Stimulated activated naive CD8-positive, alpha-beta T cell treated with anti-CD3 and anti-CD28 coated beads, Interleukin-15, Interleukin-2, amounts not matched to agents 100 U/mL and 50 U/mL, for 24 hours (primary cell): ENCODE data around the gene PRDM2.

Experiments
- ATAC-seq: fragments of 150-1000 bp; cut with Tn5 transposase; one replicate; pipeline ENCODE4 v1.10.0; 2021
- DNase-seq: peaks from one replicate; pipeline ENCODE4 v3.0.0; 2021

The PRDM2 gene

DNA sequence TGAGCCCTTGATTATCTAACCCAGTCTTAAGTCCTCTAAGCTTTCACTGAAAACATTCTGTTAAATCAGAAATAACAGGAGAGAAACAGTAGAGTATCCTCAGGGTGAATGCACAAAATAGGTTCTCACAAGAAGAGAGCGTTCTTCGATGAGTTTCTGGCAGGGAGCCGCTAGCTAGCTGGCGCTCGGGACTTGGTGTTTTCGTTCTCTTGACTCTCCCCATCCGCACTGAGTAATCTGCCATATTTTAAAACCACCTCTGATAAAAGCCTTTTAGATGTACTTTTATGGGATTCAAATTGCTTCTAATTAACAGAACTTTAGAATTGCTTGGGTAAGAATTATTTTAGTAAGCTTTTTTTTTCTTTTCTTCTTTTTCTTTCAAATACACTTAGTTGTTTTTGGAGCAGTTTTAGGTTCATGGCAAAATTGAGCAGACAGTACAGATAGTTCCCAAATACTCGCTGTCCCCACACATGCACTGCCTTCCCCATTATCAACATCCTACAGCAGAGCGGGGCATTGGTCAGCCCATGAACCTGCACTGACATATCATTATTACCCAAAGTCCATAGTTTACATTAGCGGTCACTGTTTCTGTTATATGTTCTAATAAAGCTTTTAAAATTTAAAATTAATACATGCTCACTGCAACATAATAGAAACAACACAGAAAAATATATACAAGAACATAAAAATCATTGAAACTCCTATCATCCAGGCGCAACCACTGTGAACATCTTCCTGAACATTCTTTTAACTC, 35.4 kb downstream of the PRDM2 start:
- no peak for DNase-seq
- no peak for ATAC-seq

DNA sequence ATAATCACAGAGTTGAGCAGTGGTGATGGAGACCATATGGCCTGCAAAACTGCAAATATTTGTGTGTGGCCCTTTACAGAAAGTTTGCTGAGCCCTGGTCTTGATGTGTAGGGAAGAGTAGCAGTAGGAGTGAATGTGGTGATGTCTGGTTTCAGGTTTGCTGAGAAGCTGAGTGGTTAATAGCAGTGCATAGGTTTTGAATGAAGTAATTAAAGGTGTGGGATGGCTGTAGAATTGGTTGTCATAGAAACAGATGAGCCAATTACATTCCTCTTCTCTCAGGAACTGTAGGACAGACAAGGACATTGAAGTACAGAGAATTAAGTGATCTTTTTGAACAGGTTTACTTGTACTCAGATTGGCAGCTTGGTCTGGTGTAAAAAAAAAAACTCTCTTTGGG, 37.4 kb downstream of the PRDM2 start:
- DNase-seq (no peak), ATAC-seq (peak; percentile 74)

- DNase-seq: no peak
- no peak for ATAC-seq
Measured at GRCh38 chr1:13746342-13746741, 46.4 kb downstream of the PRDM2 start.

DNA sequence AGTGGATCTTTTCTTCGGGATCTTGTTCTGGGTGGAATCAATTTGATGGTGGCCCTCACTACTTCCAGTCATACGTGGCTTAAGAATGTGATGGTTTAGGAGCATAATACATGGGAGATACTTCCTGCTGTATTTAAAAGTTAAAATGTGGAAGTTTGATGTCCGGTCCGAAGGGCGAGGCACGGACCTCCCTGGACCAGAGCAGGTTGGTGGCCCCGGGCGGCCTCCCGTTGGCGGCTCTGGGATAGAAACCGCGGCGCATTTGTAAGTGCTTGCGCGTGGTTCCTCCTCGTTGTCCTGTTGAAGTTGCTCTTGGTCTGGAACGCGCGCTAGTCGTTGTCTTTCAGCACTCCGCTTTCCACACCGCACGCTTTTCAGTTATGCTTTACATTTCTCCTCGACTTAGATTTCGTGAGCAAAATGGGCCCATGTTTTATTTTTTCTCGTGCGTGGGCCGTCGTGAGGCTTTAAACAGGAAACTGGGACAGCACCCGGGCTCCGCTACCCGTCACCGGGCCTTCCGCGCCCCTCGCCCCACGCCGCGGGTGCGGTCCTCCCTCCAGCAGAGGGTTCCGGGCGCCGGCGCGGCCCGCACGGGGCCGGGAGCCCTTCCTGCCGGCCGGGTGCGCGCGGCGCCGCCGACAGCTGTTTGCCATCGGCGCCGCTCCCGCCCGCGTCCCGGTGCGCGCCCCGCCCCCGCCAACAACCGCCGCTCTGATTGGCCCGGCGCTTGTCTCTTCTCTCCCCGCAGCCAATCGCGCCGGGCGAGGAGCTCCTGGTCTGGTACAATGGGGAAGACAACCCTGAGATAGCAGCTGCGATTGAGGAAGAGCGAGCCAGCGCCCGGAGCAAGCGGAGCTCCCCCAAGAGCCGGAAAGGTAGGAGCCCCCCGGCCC, 48.9 kb downstream of the PRDM2 start:
- ATAC-seq (peak; percentile 96), DNase-seq (peak; percentile 95)

DNA sequence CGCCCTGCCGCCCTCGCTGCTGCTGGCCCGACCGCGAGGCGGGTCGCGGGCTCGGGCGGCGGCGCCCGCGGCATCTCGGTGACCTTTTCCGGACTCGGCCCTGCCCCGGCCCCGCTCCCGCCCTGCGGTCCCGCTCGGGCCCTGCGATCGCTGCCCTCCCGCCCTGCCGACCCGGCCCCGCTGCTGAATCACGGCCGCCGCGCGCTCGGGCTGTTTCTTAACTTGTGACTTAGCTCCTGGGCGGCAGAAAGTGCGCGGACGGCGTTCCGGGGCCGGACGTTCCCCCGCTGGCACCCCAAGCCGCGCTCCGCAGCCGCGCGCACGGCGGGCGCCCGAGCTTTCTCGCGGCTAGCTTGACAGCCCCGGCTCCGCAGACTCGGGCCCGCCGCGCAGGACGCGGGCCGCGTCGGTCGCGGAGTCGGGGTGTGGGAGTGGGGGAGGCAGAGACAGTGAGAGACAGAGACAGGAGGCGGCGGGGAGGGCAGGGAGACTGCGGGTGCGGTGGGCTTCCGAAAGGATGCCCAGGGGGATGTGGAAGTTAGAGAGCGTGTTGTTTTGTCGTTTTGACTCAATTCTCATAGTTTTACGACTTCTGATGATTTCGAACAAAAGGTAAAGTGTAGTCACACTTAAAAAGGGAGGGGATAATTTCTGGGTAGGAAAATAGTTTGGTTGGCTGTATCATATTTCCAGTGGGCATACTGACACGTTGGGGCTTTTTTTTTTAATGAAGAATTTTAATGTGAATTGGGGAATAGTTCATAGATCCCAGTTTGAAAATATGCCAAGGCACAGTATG, 49.8 kb downstream of the PRDM2 start:
- DNase-seq: peak; percentile 62
- ATAC-seq: peak; percentile 55

DNA sequence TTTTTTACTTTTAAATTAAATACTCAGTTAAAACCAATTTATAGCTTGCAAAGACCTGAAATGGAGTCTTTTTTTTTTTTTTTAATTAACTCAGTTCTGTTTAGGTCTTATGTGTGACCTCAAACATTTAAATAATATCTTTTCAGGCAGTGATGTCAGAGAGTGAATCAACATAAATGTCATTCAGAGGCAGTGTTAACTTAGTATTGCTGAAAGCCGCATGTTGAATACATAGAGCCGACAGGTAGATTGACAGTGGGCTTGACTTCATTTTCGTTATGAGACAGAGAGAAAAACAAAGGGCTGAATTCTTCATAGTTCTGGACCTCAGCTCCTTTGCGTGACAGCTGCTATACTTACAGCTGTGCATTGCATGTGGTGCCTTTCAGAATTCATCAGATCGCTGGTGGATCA, 51.5 kb downstream of the PRDM2 start:
- ATAC-seq: no peak
- DNase-seq: no peak

- ATAC-seq (no peak), DNase-seq (no peak)
Measured at GRCh38 chr1:13751985-13752384, 52.0 kb downstream of the PRDM2 start.

DNA sequence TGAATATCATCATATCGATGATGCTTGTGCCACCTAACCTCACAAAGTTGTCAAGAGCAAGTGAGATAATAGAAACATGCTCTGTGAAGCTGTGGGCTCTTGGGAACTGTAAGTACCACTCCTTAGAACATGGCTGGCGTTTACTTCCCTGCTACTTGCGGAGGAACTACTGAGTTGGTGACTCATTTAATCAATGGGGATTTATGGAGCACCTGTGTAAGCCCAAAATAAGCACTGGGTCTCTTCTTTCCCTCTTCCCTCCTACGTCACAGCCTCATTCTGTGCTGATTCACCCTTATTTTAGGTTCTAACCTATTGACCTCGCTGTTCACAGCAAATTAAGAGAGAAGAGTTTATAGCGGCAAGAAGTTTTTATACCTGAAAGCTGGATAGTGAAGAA, 52.9 kb downstream of the PRDM2 start:
- DNase-seq (no peak), ATAC-seq (no peak)

GRCh38 chr1:13753636-13754402, 53.8 kb downstream of the PRDM2 start:
- DNase-seq (no peak), ATAC-seq (no peak)

- ATAC-seq: no peak
Measured at GRCh38 chr1:13754510-13755103, 54.6 kb downstream of the PRDM2 start.

DNA sequence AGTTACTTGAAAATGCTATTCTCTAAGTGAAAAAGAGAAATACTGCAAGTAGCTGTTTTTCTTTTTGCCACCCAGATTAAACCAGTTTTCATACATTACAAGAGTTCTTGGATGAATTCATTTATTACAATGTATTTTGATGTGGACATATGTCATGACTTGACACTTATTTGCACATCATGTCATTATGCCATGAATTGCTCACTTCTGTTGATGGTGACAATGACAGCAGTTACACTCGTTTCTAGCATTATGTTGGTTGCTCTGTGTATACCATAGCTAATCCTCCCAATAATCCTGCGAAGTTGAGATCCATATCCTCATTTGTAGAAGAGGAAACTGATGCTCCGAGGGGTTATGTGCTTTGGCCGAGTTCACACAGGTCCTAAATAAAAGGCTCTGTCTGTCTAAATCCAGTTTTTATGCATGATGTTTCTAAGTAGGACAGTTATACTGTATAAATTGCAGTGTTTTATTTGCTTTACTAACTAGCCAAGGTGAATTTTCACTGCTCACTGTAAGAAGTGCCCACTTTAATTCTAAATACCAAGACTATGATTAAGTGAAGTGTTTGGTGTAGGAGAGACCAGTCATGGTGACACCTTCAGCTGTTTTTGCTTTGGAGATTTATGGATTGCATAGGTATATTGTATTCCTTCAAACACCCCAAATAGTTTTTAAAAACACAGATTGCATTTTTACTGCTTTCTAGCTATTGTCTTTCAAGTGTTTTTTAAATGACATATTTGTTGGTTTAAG, 56.7 kb downstream of the PRDM2 start:
- DNase-seq (no peak), ATAC-seq (no peak)

More at GRCh38 chr1:13754510-13755103, 54.6 kb downstream of the PRDM2 start:
- DNase-seq: no peak

DNA sequence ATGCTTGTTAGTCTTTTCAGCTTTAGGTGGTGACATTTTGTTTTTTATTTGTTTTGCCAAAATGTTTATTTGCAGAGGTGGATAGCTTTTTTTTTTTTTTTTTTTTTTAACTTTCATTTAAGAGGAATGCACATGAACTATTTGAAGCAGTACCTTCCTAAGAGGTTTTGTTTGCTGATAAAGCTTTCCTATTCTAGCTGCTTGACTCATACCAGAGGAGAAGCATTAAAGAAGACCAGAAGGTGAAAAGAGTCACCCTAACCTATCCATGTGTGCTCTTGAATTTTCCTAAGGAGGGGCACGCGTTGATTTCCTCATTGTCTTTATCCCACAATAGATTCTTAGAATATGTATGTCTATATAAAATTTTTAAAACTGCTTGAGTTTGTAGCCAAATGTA, 57.7 kb downstream of the PRDM2 start:
- DNase-seq: no peak
- no peak for ATAC-seq

DNA sequence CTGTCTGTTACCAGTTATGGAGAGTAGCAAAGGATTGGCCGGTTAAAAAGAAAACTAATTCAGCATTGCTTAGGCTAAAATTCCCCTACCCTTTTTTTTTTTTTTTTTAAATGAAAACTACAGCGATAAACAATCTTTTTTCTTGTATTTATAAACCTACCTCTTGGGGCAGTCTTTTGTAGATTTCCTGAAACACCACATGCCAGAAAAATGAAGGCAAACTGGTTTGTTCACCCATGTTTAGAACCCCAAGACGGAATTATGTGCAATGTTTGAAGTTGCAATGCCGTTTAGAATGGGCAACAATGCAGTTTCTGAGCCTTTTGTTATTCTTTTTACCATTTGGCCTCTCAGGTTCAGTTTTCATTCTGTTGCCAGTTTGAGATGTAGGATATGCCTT, 59.1 kb downstream of the PRDM2 start:
- no peak for ATAC-seq
- no peak for DNase-seq

GRCh38 chr1:13760340-13760739, 60.4 kb downstream of the PRDM2 start:
- ATAC-seq: no peak
- DNase-seq: no peak

DNA sequence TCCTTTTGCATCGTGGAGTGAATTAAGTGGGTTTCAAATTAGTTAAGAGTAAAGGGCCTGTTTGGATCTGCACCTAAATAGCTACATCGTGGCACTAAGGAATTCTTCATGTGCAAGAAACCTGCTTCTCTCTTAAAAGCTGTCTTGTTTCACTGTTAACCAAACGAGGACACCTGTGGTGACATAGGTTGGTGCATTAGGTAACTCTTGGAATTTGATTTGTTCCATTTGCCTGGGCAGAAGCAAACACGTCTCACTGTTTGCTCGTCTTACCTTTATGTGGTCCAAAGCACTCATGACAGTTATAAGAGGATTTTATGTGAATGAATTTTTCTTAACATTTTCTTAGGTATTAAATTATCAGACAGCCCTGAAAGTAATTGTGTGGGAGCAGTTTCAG, 60.9 kb downstream of the PRDM2 start:
- ATAC-seq: no peak
- DNase-seq: no peak

- DNase-seq (no peak), ATAC-seq (no peak)
Measured at GRCh38 chr1:13761883-13762282, 61.9 kb downstream of the PRDM2 start.

- no peak for DNase-seq
- no peak for ATAC-seq
Measured at GRCh38 chr1:13762642-13763041, 62.7 kb downstream of the PRDM2 start.

DNA sequence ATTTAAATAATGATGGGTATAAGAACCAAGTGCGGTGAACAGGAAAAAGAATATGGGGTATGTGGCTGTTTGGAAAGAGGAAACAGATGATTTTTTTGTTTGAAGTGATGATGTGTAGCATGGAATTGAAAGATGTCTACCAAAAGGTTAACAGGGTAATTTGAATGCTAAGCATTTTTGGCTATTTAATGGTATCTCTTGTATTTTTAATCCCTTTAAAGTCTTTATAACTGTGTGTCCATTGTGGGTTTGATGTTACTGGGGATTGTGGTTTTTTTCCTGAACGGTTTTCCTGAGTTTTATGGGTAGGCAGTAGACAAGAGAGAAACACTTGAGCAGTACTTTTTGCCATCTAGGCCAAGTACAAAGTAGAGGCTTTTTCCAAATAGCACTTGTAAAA, 63.2 kb downstream of the PRDM2 start:
- DNase-seq (no peak), ATAC-seq (no peak)

DNA sequence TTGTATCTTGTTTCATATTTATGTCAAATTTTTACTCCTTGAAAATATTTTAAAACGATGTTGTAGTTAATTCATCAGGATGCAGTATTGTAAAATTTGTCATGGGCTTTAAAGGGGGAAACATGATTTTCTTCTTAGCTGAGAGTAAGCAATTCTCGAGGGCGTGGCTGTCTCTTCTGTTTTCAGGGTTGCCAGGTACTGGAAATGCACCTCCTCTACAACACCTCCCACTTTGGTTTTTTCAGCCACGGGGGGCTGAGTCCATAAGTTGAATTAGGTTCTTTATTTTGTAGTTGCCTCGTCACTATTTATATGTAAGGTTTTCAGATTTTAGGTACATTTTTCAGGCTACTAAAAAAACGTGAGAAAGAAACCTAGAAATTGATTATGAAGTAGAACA, 64.0 kb downstream of the PRDM2 start:
- no peak for ATAC-seq

DNA sequence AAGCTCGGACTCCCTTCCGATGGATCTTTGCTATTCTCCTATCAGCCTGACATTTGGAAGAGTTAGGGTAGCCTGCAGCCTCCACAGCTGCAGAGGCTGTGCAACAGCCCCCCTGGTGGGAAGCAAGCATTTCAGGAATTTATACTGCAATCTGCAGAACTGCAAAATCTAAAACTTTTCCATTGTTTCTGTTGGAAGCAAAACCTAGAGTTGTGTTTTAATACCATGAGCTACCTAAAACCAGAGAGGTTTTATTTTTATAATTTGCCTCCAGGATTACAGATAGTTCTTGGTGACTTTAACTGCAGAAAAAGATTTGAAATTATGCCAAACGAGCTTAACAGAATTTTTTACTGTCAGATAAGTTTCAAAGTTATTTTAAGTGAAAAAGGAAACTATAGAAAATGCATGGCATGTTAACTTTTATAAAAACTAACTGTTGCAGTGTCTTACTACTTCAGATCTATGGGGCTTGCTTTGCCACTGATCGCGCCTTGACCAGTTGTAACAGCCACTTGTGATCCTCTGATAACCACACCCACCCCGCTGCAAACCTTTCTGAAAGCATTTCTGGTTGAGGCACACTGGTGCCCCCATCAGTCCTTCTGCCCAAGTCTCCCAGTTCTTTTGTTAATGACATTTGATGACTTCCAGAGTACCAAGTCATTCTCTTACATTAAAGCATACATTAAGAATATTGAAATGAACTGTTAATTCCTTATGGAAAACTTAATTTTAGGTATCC, 64.8 kb downstream of the PRDM2 start:
- ATAC-seq (no peak), DNase-seq (no peak)

More for the DNA sequence above, 64.0 kb downstream of the PRDM2 start:
- DNase-seq: no peak
